SK-N-SH treated with all-trans-retinoic acid at 6 μM for 48 hours (cell line): Measurements from ENCODE around the gene ERAL1.

Experiments used
- ARNTL ChIP-seq: fragments of 450-650 bp; formaldehyde crosslinking; IDR thresholded peaks from 2 replicates; pipeline ENCODE4 v1.5.0; 2020; ENCODE audit warnings: low read depth, mild to moderate bottlenecking, moderate library complexity, borderline replicate concordance
- BACH2 ChIP-seq: fragments of 250-450 bp; sonication (Bioruptor Pico); IDR thresholded peaks from 2 replicates; pipeline ENCODE4 v1.9.0; 2021; ENCODE audit warnings: mild to moderate bottlenecking, borderline replicate concordance
- CREB5 ChIP-seq: fragments of 250-450 bp; sonication (Bioruptor Pico); IDR thresholded peaks from 2 replicates; pipeline ENCODE4 v1.5.1; 2020; ENCODE audit warnings: low read depth, mild to moderate bottlenecking, moderate library complexity
- ESRRG ChIP-seq: fragments of 250-450 bp; sonication (Bioruptor Pico); IDR thresholded peaks from 2 replicates; pipeline ENCODE4 v1.6.1; 2021; ENCODE audit warnings: mild to moderate bottlenecking
- ISL1 ChIP-seq: fragments of 250-450 bp; sonication (Bioruptor Pico); IDR thresholded peaks from 2 replicates; pipeline ENCODE4 v2.1.2; 2022; ENCODE audit warnings: mild to moderate bottlenecking, moderate library complexity
- OSR1 ChIP-seq: fragments of 250-450 bp; sonication (Bioruptor Pico); IDR thresholded peaks from 2 replicates; pipeline ENCODE4 v1.8.0; 2022; ENCODE audit warnings: moderate library complexity, mild to moderate bottlenecking, inconsistent platforms
- TSHZ2 ChIP-seq: fragments of 250-450 bp; sonication (Bioruptor Pico); IDR thresholded peaks from 2 replicates; pipeline ENCODE4 v1.5.0; 2020; ENCODE audit warnings: mild to moderate bottlenecking, moderate library complexity
- ZC3H10 ChIP-seq: fragments of 250-450 bp; sonication (Bioruptor Pico); IDR thresholded peaks from 2 replicates; pipeline ENCODE4 v1.5.1; 2021; ENCODE audit warnings: mild to moderate bottlenecking, moderate library complexity
- ZFP30 ChIP-seq: fragments of 450-650 bp; formaldehyde crosslinking; IDR thresholded peaks from 2 replicates; pipeline ENCODE4 v1.5.0; 2022; ENCODE audit warnings: mild to moderate bottlenecking, moderate library complexity

- TF ChIP-seq ARNTL (no peak), ZC3H10 (no peak), TSHZ2 (CRISPR knock-in tag) (no peak), ZFP30 (CRISPR knock-in tag) (no peak), BACH2 (CRISPR knock-in tag) (no peak), ESRRG (no peak), OSR1 (CRISPR knock-in tag) (no peak), ISL1 (CRISPR knock-in tag) (no peak), CREB5 (CRISPR knock-in tag) (no peak)
These were observed 43.1 kb downstream of the ERAL1 start for GRCh38 chr17:28897769-28898526.
